IMR-90 (cell line): ENCODE data around the gene ENTREP3. TPM values are rescaled to one million over a fixed set of nuclear protein-coding genes. Genes with fewer than 3 reads are reported as not detected.

Experiments used
- ATAC-seq: fragments of 200-7000 bp; cut with Tn5 transposase; 2 replicates; pipeline ENCODE4 v1.9.1; 2020; ENCODE audit warnings: low read depth, mild to moderate bottlenecking, moderate library complexity
- BruUV-seq: library from RNA; stranded (reverse); fragments of 400-500 nt; replicated peaks from 2 replicates; lab custom pipeline; 2021; lab: Mats Ljungman, UMichigan
- CTCF ChIA-PET: fragments of 300-600 bp; formaldehyde crosslinking; extraction: SDS; loops from one replicate; lab custom pipeline; 2021; ENCODE audit warnings: antibody characterized with exemption; lab: Yijun Ruan, JAX
- POLR2A ChIA-PET: fragments of 300-600 bp; sonication (Branson Sonifier 250); formaldehyde crosslinking; loops from one replicate; lab custom pipeline; 2022; ENCODE audit warnings: antibody characterized with exemption; ENCODE audit not compliant: unreplicated experiment; lab: Charles Lee
- DNase-seq: peaks from one replicate; pipeline ENCODE4 v3.0.0; 2013
- H2AFZ ChIP-seq: replicated peaks from 2 replicates; pipeline ENCODE3; 2013; ENCODE audit warnings: low read length, mild to moderate bottlenecking; ENCODE audit not compliant: poor library complexity
- H2AK5ac ChIP-seq: 2 replicates; pipeline ENCODE4 v1.6.1; 2013; ENCODE audit warnings: low read depth, low read length, inconsistent platforms
- H2AK9ac ChIP-seq: replicated peaks from 2 replicates; pipeline ENCODE3; 2013; ENCODE audit warnings: mild to moderate bottlenecking, low read depth, low read length, moderate library complexity; ENCODE audit not compliant: poor library complexity
- H2BK120ac ChIP-seq: 2 replicates; pipeline ENCODE4 v1.6.1; 2013; ENCODE audit warnings: low read depth, low read length, inconsistent platforms
- H2BK15ac ChIP-seq: 3 replicates; pipeline ENCODE4 v1.6.1; 2013; ENCODE audit warnings: low read depth, low read length, inconsistent platforms
- H2BK20ac ChIP-seq: 2 replicates; pipeline ENCODE4 v1.6.1; 2013; ENCODE audit warnings: low read depth, mild to moderate bottlenecking, inconsistent platforms, low read length, moderate library complexity
- H2BK5ac ChIP-seq: 2 replicates; pipeline ENCODE4 v1.6.1; 2013; ENCODE audit warnings: mild to moderate bottlenecking, low read depth, low read length, inconsistent platforms; ENCODE audit not compliant: poor library complexity, severe bottlenecking
- H3K14ac ChIP-seq: replicated peaks from 2 replicates; pipeline ENCODE4 v1.6.1; 2013; ENCODE audit warnings: low read depth, low read length, inconsistent platforms
- H3K18ac ChIP-seq: 2 replicates; pipeline ENCODE4 v1.6.1; 2013; ENCODE audit warnings: low read depth, low read length, control low read depth
- H3K23ac ChIP-seq: 2 replicates; pipeline ENCODE4 v1.6.1; 2013; ENCODE audit warnings: low read depth, low read length, inconsistent platforms
- H3K27ac ChIP-seq: 2 replicates; pipeline ENCODE4 v1.5.1; 2013; ENCODE audit warnings: mild to moderate bottlenecking, control low read depth, low read length; ENCODE audit not compliant: insufficient read depth
- H3K27me3 ChIP-seq: 2 replicates; pipeline ENCODE4 v1.6.1; 2013; ENCODE audit warnings: low read length; ENCODE audit not compliant: control insufficient read depth, insufficient read depth
- H3K36me3 ChIP-seq: 2 replicates; pipeline ENCODE4 v1.6.1; 2013; ENCODE audit warnings: low read length, mixed read lengths; ENCODE audit not compliant: control insufficient read depth, insufficient read depth
- H3K4ac ChIP-seq: 2 replicates; pipeline ENCODE4 v1.6.1; 2013; ENCODE audit warnings: low read depth, low read length, inconsistent platforms
- H3K4me1 ChIP-seq: 2 replicates; pipeline ENCODE4 v1.6.1; 2013; ENCODE audit warnings: low read length, mixed read lengths; ENCODE audit not compliant: control insufficient read depth, insufficient read depth
- H3K4me2 ChIP-seq: 2 replicates; pipeline ENCODE4 v1.6.1; 2013; ENCODE audit warnings: low read depth, mild to moderate bottlenecking, control low read depth, low read length, moderate library complexity
- H3K4me3 ChIP-seq: 2 replicates; pipeline ENCODE4 v1.5.1; 2013; ENCODE audit warnings: low read depth, mild to moderate bottlenecking, control low read depth, low read length, moderate library complexity; ENCODE audit not compliant: insufficient read depth
- H3K56ac ChIP-seq: 2 replicates; pipeline ENCODE4 v1.6.1; 2013; ENCODE audit warnings: low read length, inconsistent platforms; ENCODE audit not compliant: insufficient read depth; ENCODE audit errors: extremely low read depth
- H3K79me1 ChIP-seq, 2 experiments: 2 replicates each; pipeline ENCODE4 v1.6.1; 2013; ENCODE audit warnings: low read length in 2 of 2, inconsistent platforms in 1 of 2, low read depth in 1 of 2
- H3K9ac ChIP-seq: 2 replicates; pipeline ENCODE4 v1.6.1; 2013; ENCODE audit warnings: low read depth, low read length, control low read depth
- H3K9me1 ChIP-seq: 2 replicates; pipeline ENCODE4 v1.6.1; 2013; ENCODE audit warnings: low read length, inconsistent platforms; ENCODE audit not compliant: insufficient read depth
- H3K9me3 ChIP-seq: 2 replicates; pipeline ENCODE4 v1.6.1; 2013; ENCODE audit warnings: low read length; ENCODE audit not compliant: control insufficient read depth, insufficient read depth
- H4K20me1 ChIP-seq: 2 replicates; pipeline ENCODE4 v1.6.1; 2013; ENCODE audit warnings: low read length, inconsistent platforms; ENCODE audit not compliant: insufficient read depth
- H4K5ac ChIP-seq: 2 replicates; pipeline ENCODE4 v1.6.1; 2013; ENCODE audit warnings: mild to moderate bottlenecking, low read depth, low read length, control low read depth
- H4K8ac ChIP-seq, 2 experiments: 2 replicates each; pipeline ENCODE4 v1.6.1; 2013; ENCODE audit warnings: low read depth in 2 of 2, low read length in 2 of 2, control low read depth in 1 of 2, inconsistent platforms in 1 of 2
- H4K91ac ChIP-seq: 2 replicates; pipeline ENCODE4 v1.6.1; 2013; ENCODE audit warnings: low read depth, low read length, inconsistent platforms; ENCODE audit not compliant: insufficient read depth
- BHLHE40 ChIP-seq: fragments of 150-350 bp; IDR thresholded peaks from 2 replicates; pipeline ENCODE4 v1.6.1; 2016; ENCODE audit warnings: mild to moderate bottlenecking, low read depth, low read length
- CEBPB ChIP-seq: IDR thresholded peaks from 2 replicates; pipeline ENCODE4 v1.6.1; 2012; ENCODE audit warnings: low read depth, low read length, improper control_type of control experiment
- CHD1 ChIP-seq: IDR thresholded peaks from 2 replicates; pipeline ENCODE4 v1.6.1; 2012; ENCODE audit warnings: low read depth, low read length, improper control_type of control experiment
- CTCF ChIP-seq: conservative IDR thresholded peaks from 2 replicates; pipeline ENCODE4 v1.5.1; 2012; ENCODE audit warnings: mild to moderate bottlenecking, low read depth, low read length, improper control_type of control experiment
- ELK1 ChIP-seq: fragments of 150-350 bp; IDR thresholded peaks from 2 replicates; pipeline ENCODE4 v1.6.1; 2016; ENCODE audit warnings: low read depth, mild to moderate bottlenecking, low read length, moderate library complexity, borderline replicate concordance
- FOS ChIP-seq: fragments of 150-350 bp; IDR thresholded peaks from 2 replicates; pipeline ENCODE4 v1.6.1; 2016; ENCODE audit warnings: low read depth, low read length
- MAFK ChIP-seq: IDR thresholded peaks from 2 replicates; pipeline ENCODE4 v1.6.1; 2012; ENCODE audit warnings: low read depth, low read length, improper control_type of control experiment
- MAZ ChIP-seq: IDR thresholded peaks from 2 replicates; pipeline ENCODE4 v1.6.1; 2012; ENCODE audit warnings: low read depth, mild to moderate bottlenecking, low read length, improper control_type of control experiment, moderate library complexity, borderline replicate concordance
- MXI1 ChIP-seq: IDR thresholded peaks from 2 replicates; pipeline ENCODE4 v1.6.1; 2012; ENCODE audit warnings: low read depth, mild to moderate bottlenecking, low read length, moderate library complexity, borderline replicate concordance
- NFE2L2 ChIP-seq: fragments of 150-350 bp; IDR thresholded peaks from 2 replicates; pipeline ENCODE4 v1.6.1; 2016; ENCODE audit warnings: low read depth, mild to moderate bottlenecking, low read length
- POLR2A ChIP-seq: IDR thresholded peaks from 2 replicates; pipeline ENCODE4 v1.6.1; 2012; ENCODE audit warnings: mild to moderate bottlenecking, low read depth, low read length
- RAD21 ChIP-seq: IDR thresholded peaks from 2 replicates; pipeline ENCODE4 v1.6.1; 2012; ENCODE audit warnings: low read length, improper control_type of control experiment
- RCOR1 ChIP-seq: IDR thresholded peaks from 2 replicates; pipeline ENCODE4 v1.6.1; 2012; ENCODE audit warnings: mild to moderate bottlenecking, low read length, improper control_type of control experiment; ENCODE audit not compliant: insufficient replicate concordance
- RFX5 ChIP-seq: IDR thresholded peaks from 2 replicates; pipeline ENCODE4 v1.8.0; 2012; ENCODE audit warnings: low read depth, mild to moderate bottlenecking, low read length, moderate library complexity
- SMC3 ChIP-seq: fragments of 150-350 bp; IDR thresholded peaks from 2 replicates; pipeline ENCODE4 v1.6.1; 2016; ENCODE audit warnings: low read depth, mild to moderate bottlenecking, antibody characterized with exemption, low read length, moderate library complexity
- USF2 ChIP-seq: fragments of 150-350 bp; IDR thresholded peaks from 2 replicates; pipeline ENCODE4 v1.6.1; 2017; ENCODE audit warnings: mild to moderate bottlenecking, antibody characterized with exemption, low read length, low read depth
- WGBS, 2 experiments: methylation state at CpG; one replicate each; pipeline versions ENCODE4 v1.1.5 to v1.1.7; 2013; ENCODE audit warnings: missing lambda C conversion rate in 2 of 2; ENCODE audit not compliant: insufficient read length in 1 of 2; ENCODE audit errors: extremely low coverage in 2 of 2; 5-methylcytosine and 5-hydroxymethylcytosine counted together
- dilution Hi-C: fragments of 300-500 bp; cut with HindIII; formaldehyde crosslinking; loops from one replicate; pipeline ENCODE4 v1.14.3; 2018; ENCODE audit warnings: low sequenced_read_pairs; ENCODE audit not compliant: unreplicated experiment
- in situ Hi-C: fragments of 300-500 bp; cut with MboI; formaldehyde crosslinking; loops from 3 replicates; pipeline ENCODE4 v1.14.3; 2019; ENCODE audit warnings: low sequenced_read_pairs, inconsistent platforms, mixed read lengths
- intact Hi-C: fragments of 100-400 bp; cut with micrococcal nuclease; formaldehyde crosslinking; loops from 2 replicates; pipeline ENCODE4 v1.10.0; 2022
- polyA plus RNA-seq, 3 experiments: library from polyadenylated mRNA; depleted of rRNA; stranded (reverse); fragments of >200 nt; gene quantifications; 2 replicates each; pipeline ENCODE4 v1.2.3, GENCODE V29; 2012; ENCODE audit warnings: low replicate concordance in 1 of 3
- total RNA-seq: library from RNA; depleted of rRNA; stranded (reverse); fragments of >200 nt; gene quantifications from 2 replicates; pipeline ENCODE4 v1.2.3, GENCODE V29; 2012

Gene ENTREP3
- total and polyA plus RNA-seq, 2 of the 4 experiments (the other 2 are of a cell fraction): 1.4 to 23.8 TPM

- ATAC-seq: no peak
- H3K27ac ChIP-seq: peak overlapping the region; percentile 87
- TF ChIP-seq MAZ (no peak), RAD21 (no peak), POLR2A (no peak), USF2 (no peak), NFE2L2 (no peak), BHLHE40 (no peak), SMC3 (no peak), RFX5 (no peak), MXI1 (no peak), CHD1 (no peak), CTCF (no peak), CEBPB (no peak), RCOR1 (no peak), MAFK (no peak), FOS (no peak), ELK1 (no peak)
- peak overlapping the region; percentile 94 for H4K5ac ChIP-seq
- H3K9me3 ChIP-seq: no peaks in the 10 kb centered on the region
- peak overlapping the region; percentile 89 for H2AFZ ChIP-seq
- peak overlapping the region; percentile 95 for H2AK9ac ChIP-seq
- H3K9me1 ChIP-seq: peaks cover 17% of the 10 kb centered on the region
- DNase-seq: peak; percentile 58
- H2BK20ac ChIP-seq: peak overlapping the region; percentile 57; the same call in 1 of the 2 replicates
- H3K18ac ChIP-seq: peak overlapping the region; percentile 43
- ChIA-PET POLR2A (no interaction called here), CTCF (interaction anchor here (1.8 kb wide), 1 partner anchor 22 kb away, joined by 4 read pairs; no protein-coding TSS in a partner anchor)
- H3K36me3 ChIP-seq: no peaks in the 10 kb centered on the region; the same call in 1 of the 2 replicates
- peaks cover 18 to 36% of the 10 kb centered on the region in 2 experiments for H3K79me1 ChIP-seq
- H2BK15ac ChIP-seq: peak overlapping the region; percentile 86; the same call in 2 of the 3 replicates
- peak overlapping the region; percentile 93 for H3K56ac ChIP-seq
- intact Hi-C loops (no loop called here), dilution Hi-C loops (no loop called here), in situ Hi-C loops (no loop called here)
- H3K9ac ChIP-seq: peak overlapping the region; percentile 84
- peak overlapping the region; percentile 94 for H3K14ac ChIP-seq
- H3K23ac ChIP-seq: peak overlapping the region; percentile 85
- no peaks in the 10 kb centered on the region for H3K27me3 ChIP-seq
- peak overlapping the region; percentile 98 for H3K4ac ChIP-seq
- BruUV-seq: no TSS peak
- H2BK120ac ChIP-seq: peak overlapping the region; percentile 80
- peaks cover 22% of the 10 kb centered on the region for H3K4me1 ChIP-seq
- H2AK5ac ChIP-seq: peak overlapping the region; percentile 93
- peak overlapping the region; percentile 86 for H2BK5ac ChIP-seq
- peaks cover 3% of the 10 kb centered on the region; the same call in 1 of the 2 replicates for H4K20me1 ChIP-seq
- H3K4me3 ChIP-seq: peak overlapping the region; percentile 32; the same call in 1 of the 2 replicates
- no CpG with 5 or more reads among the region's 9 CpGs for whole genome bisulfite sequencing, 2 experiments
- H3K4me2 ChIP-seq: peak overlapping the region; percentile 73
- peak overlapping the region; percentile 90 to 99 for H4K8ac ChIP-seq
- peak overlapping the region; percentile 98 for H4K91ac ChIP-seq
Measured at GRCh38 chr1:155228096-155228427, 27.2 kb downstream of the ENTREP3 start.
